GM21515 (cell line): ENCODE results near the gene FGF14.

Source experiments
- ATAC-seq: cut with Tn5 transposase; IDR thresholded peaks from one replicate; pipeline ENCODE4 v1.9.1; 2021; ENCODE audit not compliant: unreplicated experiment

FGF14 gene

DNA sequence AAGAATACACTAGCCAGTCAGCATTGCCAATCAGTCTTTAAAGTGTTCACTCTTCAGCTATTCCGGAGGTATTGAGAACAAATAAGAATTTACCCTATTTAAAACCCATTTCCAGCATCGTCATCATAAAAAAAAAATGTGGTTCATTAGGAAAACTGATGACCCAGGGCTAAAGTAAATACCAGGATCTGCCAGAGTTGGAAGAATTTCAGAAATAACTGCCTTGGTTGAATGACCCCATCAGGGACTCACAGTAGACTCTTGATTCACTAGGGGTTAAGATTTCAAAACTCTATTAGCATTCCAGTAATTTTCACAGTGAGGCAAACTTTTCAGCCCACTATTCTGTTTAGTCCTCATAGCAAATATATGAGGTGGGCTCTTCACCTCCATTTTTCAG lies 572.4 kb downstream of the FGF14 start:
- no peak for ATAC-seq

DNA sequence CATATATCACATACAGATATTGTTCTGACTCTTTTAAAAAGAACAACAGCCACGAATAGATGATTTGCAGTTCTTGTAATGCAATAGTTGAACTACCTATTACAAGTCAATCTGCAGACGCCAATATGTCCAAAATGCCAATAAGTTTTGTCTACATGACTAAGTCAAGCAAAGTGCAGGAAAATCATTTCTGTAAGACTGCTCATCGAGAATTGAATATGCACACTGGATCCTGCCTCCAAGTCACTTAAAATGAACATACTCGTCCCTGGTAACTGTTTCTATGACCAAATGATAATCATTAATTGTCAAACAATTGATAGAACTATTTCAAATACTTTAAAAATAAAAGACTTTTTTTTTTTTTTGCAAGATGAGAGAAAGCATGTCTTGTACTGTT lies 573.7 kb downstream of the FGF14 start:
- no peak for ATAC-seq

DNA sequence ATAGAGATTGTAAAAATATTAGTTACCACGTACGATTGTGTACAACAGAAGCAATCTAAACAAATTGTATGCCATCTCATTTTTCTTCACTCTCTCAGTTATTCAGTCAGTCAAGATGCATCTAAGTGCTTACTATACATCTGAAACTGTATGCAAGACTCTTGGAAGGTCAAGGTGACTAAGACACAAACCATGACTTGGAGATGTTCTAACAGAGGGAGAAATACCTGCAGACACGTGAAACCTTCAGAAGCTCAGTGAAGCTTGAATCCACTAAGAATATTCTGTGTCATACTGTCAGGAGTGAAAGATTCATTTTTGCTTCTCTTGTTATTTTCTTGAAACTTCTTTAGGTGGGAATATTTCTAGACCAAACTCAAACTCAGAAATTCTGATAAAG lies 584.0 kb downstream of the FGF14 start:
- ATAC-seq, result no peak

DNA sequence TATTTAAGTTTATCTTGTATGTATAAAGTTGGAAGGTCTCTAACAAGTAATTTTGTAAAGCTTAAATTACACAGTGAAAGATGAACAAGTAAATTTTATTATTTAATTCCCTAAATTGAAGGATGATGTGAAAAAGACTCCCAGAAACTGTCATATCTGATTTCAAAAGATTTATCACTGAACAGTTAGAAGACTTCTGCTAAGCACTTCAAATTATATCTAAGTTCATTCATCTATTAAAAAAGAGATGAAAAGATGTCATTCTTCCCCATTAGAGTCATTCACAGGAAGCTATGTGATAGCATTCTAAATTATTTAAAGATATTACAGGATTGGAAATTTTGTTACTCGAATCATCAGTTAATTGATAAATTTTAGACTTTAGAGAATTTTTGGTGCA lies 590.0 kb downstream of the FGF14 start:
- ATAC-seq, result no peak

DNA sequence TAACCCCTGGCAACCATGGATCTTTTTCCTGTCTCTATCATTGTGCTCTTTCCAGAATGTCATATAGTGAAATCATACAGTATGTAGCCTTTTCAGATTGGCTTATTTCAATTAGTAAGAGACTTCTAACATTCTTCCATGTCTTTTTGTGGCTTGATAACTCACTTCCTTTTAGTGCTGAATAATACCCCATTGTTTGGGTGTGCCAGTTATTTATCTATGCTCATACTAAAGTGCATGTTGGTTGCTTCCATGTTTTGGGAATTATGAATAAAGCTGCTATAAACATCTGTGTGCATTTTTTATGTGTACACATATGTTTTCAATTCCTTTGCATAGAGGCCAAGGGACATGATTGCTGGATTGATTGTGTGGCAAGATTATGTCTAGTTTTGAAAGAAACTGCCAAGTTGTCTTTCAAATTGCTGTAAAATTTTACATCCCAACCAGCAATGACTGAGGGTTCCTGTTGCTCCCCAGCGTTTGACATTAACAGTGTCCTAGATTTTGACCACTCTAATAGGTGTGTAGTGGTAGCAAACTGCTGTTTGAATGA lies 590.5 kb downstream of the FGF14 start:
- ATAC-seq, result no peak

DNA sequence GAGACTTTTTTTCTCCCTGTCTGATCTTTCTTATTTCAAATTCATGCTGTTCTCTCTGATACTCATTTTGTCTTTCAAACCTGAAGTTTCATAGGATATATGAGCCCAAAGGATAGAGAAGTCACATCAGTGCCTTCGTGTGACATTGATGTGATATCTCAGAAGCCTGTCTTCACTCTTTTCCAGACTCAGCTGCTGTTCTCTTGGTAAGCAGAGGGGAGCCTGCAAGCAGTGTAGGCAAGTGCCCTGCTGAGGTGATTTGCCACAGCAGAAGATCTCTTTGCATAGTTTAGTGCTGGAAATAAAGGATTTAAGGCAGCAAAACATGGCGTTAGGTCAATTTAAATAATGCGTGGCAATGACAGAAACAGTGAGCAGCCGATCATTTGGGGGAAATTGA lies 602.7 kb downstream of the FGF14 start:
- ATAC-seq, result no peak

DNA sequence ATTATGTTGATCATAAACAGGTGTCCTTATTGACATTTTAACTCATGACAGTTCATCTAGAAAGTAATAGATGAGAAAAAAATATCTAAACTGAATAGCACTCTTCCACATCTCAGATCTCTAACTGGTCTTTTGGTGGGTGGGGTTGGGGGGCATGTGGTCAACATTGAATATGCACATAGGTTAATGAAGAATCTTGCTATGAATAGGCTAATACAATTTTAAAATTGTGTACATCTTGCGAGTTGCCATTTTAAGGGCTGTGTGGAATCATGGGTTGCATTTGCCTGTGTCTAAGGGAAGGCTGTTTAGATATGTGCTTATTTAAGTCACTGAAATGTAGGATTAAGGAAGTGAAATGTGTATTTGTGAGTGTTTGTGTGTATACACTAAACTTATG lies 603.4 kb downstream of the FGF14 start:
- no peak for ATAC-seq

DNA sequence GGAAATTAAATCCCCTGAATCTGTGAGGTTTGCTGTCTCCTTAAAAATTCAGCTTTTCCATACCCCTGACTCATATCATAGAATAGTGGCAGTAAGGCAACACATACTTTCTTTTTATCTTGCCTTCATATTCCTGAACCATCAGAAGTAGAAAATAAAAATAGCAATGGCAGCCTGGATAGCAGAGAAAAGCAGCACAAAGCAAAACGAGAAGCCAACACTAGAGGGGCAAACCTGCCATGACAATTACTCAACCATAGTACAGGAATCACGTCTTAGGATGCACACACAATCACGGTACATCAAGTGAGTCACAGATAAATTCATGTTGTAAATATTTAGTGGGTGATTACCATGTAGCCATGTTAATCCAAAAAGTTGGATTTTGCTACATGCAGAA lies 606.4 kb downstream of the FGF14 start:
- ATAC-seq, result no peak

DNA sequence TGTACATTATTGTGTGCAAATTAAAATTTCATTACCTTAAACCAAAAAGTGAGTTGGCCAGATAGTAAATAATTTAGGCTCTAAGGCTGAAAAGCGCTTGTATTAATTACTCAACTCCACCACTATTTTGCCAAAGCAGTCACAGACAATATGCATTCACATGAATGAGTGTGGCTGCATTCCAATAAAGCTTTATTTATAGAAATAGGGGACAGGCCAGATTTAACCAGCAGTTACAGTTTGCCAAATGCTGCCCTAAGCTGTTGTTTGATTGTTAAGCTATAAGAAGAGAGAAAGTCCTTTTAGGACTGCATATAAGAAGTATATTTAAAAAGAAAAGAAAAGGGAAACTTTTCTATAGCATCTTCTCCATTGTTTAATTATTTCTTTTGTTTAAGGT lies 606.8 kb downstream of the FGF14 start:
- no peak for ATAC-seq

DNA sequence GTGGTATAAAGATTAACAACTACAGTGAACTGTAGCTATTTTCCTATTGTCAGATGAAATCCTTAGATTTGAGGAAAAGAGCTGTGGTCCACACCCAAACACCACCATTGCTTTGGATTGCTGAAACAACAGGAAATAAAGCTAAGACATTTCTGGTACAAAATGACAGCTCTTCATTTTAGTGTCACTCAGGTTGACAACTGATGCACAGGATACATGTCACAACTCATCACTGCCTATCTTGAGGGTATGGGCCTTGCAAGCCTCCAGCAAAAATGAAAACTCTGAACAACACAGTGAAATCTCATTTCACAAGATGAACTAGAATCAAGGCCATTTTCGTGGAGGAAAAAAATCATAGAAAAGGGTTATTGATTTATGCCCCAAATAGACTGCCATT lies 609.7 kb downstream of the FGF14 start:
- ATAC-seq, result no peak

DNA sequence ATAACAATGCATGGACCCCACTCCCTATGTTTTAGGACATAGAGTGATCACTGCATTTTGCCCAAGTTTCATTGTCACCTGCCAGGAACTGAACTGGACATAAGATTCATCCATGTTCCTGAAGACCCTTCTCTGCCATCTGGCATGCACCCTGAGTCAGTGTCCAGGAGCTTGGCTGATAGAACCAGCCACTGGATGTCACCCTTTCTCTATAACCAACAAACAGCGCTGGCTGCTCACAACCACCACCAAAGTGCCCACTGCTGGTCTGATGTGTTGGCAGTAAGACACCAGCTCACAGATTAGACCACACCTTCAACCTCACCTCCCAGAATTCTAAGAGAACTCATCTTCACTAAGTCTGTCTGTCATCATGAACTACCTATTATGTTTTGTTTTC lies 616.0 kb downstream of the FGF14 start:
- no peak for ATAC-seq

DNA sequence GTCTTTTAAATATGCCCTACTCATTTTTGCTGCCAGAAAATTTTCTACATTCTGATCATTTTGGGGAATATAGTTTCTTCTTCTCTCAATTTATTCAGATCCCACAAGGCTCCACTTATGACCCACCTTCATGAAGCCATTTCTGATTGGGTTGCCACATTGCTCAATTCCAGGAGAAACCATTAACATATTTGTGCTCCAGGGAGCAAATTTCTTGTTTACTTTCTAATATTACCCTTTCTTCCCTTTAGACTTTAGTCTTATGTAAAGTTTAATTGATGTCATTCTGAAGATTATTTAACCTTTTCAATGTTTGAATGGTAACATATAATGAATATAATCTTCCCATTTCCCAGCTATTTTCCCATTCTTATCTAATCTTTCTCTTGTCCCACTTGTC lies 617.5 kb downstream of the FGF14 start:
- no peak for ATAC-seq

DNA sequence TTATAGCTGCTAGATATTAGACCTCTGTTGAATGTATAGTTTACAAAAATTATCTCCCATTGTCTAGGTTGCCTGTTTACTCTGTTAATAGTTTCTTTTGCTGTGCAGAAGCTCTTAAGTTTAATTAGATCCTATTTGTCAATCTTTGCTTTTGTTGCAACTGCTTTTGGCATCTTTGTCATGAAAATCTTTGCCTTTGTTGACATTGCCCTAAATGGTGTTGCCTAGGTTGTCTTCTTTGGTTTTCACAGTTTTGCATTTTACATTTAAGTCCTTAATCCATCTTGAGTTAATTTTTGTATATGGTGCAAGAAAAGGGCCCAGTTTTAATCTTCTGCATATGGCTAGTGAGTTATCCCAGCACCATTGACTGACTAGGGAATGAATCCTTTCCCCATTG lies 618.3 kb downstream of the FGF14 start:
- ATAC-seq, result no peak

DNA sequence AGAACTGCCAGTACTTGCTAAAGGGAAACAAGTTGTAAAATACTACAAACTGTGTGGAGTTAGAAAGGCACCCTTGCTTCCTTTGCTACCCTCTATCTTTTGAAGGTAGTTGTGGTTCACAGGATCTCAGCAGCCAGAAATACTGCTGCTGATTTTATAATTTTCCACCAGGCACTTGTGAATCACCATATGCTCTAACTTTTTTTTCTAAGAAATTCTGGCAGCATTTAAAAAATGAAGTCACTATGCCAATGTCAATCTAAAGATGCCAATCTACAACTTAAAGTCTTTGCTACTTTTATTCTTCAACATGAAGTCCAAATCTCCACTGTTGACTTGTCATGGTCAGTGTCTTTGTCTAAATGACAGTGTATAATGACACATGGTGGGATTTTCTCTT lies 621.6 kb downstream of the FGF14 start:
- ATAC-seq, result no peak

DNA sequence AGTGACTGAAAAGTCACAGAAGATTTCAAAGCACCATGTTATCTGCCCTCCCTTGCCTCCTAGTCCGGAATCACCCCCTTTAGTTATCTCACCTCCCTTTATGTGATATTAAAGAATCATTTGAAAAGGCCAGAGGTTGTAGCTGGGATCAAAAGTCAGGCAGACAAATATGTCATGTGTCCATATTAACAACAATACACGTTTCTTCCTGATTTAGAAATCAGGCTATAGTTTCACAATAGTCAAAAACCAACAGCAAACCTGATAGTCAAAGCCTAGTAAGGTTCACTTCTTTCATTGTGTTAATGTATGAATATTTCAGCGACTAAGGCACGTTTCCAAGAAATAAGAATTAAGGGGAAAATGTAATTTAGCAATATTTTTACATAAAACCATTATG lies 622.7 kb downstream of the FGF14 start:
- no peak for ATAC-seq

DNA sequence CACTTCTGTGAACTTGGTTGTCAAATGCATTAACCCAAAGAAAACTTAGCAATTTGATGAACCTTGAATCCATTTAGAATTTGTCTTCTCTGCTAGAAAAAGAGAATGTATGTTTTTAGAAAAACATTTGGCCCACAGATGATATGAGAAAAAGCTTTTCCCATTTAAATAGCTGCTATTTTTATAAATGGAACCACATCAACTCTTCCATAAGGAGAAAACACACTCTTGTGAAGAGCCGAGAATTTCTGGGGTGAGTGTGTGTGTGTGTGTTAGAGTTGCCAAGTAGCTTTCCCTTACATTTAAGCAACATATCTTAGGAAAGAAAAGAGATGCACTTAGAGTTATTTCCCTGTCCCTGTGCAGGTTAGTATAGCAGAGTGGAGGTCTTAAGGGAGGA lies 626.6 kb downstream of the FGF14 start:
- no peak for ATAC-seq

DNA sequence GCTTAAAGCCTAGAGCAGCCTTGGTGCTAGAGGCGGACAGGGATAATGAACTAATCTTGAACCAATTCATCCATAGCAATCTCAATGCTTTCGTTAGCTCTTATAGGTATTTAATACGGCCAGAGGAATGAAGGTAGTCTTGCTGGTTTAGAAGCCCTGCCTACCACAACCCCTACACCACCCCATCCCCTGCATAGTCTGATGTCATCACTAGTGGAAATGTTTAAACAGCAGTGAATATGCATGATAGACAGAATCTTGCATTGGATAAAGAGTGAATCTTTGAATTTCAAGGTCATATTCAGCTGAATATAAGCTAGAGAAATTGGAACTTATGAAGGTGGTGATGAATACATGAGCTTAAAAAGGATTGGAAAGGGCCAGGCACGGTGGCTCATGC lies 627.5 kb downstream of the FGF14 start:
- ATAC-seq, result no peak

DNA sequence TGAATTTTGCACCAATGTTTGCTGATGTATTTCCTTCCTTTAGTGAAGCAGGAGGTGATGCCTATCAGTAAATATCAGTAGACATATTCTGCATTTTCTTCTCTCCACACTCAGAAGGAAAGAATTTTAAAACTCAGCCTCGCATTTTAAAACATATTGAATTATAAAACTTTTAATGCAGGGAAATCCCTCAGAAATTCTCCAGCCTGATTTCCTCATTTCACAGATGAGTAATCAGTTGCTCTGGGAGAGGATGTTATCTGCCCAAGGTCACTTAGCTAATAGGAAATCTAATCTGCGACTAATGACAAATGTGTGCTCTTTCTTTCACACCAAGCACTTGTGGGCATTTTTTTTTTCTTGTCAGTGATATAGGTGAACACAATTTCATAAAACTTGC lies 628.8 kb downstream of the FGF14 start:
- ATAC-seq, result no peak

DNA sequence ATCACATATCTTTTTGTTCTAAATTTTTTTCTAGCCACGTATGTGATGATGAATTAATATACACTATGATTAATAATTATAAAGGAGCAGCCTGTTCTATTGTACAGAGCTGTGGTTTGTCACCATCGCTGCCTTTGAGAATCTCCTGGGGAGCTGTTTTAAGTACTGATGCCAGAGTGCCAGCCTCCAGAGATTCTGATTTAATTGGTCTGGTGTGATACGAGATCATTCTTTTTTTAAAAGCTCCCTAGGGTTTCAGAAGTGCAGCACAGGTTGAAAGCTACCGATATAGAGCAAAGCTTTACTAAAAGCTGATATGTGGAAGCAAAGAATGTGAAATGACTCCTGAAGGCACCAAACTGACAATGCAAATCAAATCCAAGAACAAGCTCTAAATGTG lies 634.7 kb downstream of the FGF14 start:
- no peak for ATAC-seq

DNA sequence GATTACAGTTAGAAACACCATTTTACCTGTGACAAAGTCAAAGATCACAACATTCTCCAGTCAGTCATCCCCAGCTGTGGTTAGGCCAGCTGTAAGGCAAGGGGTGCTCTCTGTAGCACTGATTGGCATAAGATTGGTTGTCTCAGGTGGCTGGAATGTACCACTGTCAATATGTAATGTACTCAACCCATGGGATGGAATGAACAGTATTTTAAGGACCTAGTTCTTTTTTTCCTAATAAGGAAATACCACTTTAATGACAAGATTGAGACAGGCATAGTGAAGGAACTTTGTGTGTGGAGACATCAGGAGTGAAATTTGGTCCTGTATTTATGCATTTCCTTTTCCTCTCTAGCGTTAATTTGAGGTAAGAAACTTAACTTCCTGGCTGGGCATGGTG lies 638.7 kb downstream of the FGF14 start:
- no peak for ATAC-seq

DNA sequence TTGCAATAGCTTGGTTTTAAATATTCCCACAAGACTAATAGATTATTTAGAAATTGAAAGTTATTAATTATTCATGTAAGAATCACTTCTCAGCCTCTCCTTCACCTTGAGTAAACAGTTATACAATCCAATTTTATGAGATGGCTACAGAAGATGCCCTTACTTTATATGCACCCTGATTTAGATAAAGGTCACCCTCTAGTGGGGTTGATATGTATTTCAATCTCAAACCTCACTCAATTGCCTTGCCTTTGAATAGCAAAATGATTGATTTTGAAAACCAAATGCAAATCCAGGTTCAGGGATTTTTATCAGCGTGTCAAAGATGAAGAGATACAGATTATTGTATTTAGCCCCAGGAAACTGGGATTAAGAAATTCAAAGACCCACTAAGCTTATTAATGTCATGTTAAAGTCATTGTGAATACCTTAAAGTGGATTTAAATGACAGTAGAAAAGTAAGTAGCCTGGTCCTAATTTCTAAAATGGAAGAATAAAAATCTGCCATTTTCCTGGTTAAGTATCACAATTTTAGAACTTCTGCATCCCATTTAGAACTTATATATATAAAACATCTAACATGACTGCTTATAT lies 644.3 kb downstream of the FGF14 start:
- peak; percentile 81 for ATAC-seq

DNA sequence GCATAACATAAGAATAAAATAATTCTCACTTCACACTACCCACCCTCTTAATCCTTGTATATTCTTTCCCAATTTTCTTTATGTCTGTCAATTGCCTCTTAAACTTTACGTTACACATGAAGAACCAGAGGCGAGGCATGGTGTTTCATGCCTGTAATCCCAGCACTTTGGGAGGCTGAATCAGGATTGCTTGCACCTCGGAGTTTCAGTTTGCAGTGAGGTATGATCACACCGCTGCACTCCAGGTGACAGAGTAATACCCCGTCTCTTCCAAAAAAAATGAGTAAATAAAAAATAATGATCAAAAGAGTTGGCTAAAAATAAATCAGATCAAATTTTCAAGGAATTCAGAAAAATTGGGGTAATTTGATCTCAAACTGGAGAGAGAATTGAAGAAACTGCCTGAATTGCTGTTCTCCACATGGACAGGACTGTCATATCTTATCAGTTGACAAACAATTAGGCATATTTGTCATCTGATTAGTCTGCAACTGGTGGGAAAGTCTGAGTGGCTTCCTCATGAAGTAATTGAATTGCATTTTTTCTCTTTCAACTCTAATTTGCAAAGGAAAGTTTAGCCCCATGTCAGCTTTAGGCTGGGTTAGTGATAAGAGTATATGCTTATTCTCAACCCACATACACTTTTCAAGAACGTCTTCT lies 646.5 kb downstream of the FGF14 start:
- no peak for ATAC-seq

DNA sequence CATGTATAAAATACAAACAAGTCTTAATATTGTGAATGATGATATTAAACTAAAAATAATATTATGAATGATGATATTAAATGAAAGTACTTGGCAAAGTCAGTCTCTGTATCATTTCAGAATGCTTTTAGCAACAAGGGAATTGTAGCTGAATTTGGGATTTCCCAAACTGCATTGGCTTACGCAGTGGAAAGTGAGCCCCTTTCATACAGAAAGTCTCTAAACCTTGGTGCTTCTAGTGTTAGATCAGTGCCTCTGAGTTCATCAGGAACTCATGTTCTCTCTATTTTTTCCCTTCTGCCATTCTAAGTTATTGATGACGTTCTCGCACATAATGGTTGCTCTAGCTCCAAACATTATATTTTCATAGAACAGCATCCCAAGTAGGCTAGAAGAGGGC lies 649.4 kb downstream of the FGF14 start:
- ATAC-seq, result no peak
